Thyroid gland (tissue), 4 donors: Measurements from ENCODE around the gene ACVR2B. TPM values are rescaled to one million over a fixed set of nuclear protein-coding genes. Genes with fewer than 3 reads are reported as not detected.

ENCODE experiments used
- DNase-seq, 2 donors: peaks; one replicate each; pipeline ENCODE4 v3.0.0-alpha.2; 2019
- H3K27ac ChIP-seq, 3 donors: fragments of 200-600 bp; sonication (generic); 1 replicate in 2 of 3; 2 replicates in 1 of 3; pipeline ENCODE4 v1.5.1; 2016 to 2019; ENCODE audit warnings: mild to moderate bottlenecking in 1 of 3, moderate library complexity in 1 of 3
- H3K27me3 ChIP-seq: fragments of 200-600 bp; sonication (generic); one replicate; pipeline ENCODE4 v1.5.1; 2019
- H3K36me3 ChIP-seq, 2 donors: fragments of 200-600 bp; sonication (generic); one replicate each; pipeline ENCODE4 v1.5.1; 2016 to 2019
- H3K4me1 ChIP-seq, 2 donors: fragments of 200-600 bp; sonication (generic); one replicate each; pipeline ENCODE4 v1.5.1; 2017 to 2019
- H3K4me3 ChIP-seq, 3 donors: fragments of 200-600 bp; sonication (generic); replicated peaks in 1 of 3; 1 replicate in 2 of 3; 2 replicates in 1 of 3; pipeline ENCODE4 v1.5.1; 2016; ENCODE audit warnings: mild to moderate bottlenecking in 1 of 3
- H3K9me3 ChIP-seq: fragments of 200-600 bp; sonication (generic); one replicate; pipeline ENCODE4 v1.5.1; 2017
- POLR2A ChIP-seq, 2 donors: fragments of 450-650 bp; IDR thresholded peaks; one replicate each; pipeline ENCODE4 v1.6.1; 2017; ENCODE audit warnings: antibody characterized with exemption in 2 of 2, mild to moderate bottlenecking in 2 of 2, moderate library complexity in 1 of 2
- WGBS, 2 donors: methylation state at CpG; one replicate each; pipeline ENCODE4 v1.1.5; 2017; 5-methylcytosine and 5-hydroxymethylcytosine counted together
- intact Hi-C: fragments of 100-400 bp; cut with DNase I; formaldehyde crosslinking; loops from one replicate; pipeline ENCODE4 v1.15.1; 2023
- total RNA-seq, 4 donors: library from RNA; depleted of rRNA; stranded (reverse); fragments of >200 nt; gene quantifications; one replicate each; pipeline ENCODE4 v1.2.3, GENCODE V29; 2016
- TF ChIP-seq, protein P1 (sequence below), 6 experiments: fragments of 200-600 bp in 3 of 6; fragments of 450-650 bp in 3 of 6; sonication (generic) in 3 of 6; IDR thresholded peaks; one replicate each; pipeline ENCODE4 v1.5.1; 2016 to 2019; ENCODE audit warnings: antibody characterized with exemption in 6 of 6, mild to moderate bottlenecking in 2 of 6, inconsistent platforms in 1 of 6, moderate library complexity in 1 of 6

ACVR2B gene
- total RNA-seq, 4 donors from 2014 or later, result 5.1 to 12.2 (median 7.7) TPM

- H3K9me3 ChIP-seq, result no peaks in the 10 kb centered on the region
- no peak for DNase-seq
- H3K27me3 ChIP-seq, result no peaks in the 10 kb centered on the region
- no peaks in the 10 kb centered on the region for H3K36me3 ChIP-seq
- peaks cover 6 to 9% of the 10 kb centered on the region in 2 donors for H3K4me1 ChIP-seq
- WGBS, 2 donors, result 94 to 98% methylated on average over 1 of the region's 1 CpG
- H3K4me3 ChIP-seq, result no peak overlapping the region
- no peak for TF ChIP-seq POLR2A (IDR thresholded peaks at IDR 0.05)
- TF ChIP-seq, protein P1, sequence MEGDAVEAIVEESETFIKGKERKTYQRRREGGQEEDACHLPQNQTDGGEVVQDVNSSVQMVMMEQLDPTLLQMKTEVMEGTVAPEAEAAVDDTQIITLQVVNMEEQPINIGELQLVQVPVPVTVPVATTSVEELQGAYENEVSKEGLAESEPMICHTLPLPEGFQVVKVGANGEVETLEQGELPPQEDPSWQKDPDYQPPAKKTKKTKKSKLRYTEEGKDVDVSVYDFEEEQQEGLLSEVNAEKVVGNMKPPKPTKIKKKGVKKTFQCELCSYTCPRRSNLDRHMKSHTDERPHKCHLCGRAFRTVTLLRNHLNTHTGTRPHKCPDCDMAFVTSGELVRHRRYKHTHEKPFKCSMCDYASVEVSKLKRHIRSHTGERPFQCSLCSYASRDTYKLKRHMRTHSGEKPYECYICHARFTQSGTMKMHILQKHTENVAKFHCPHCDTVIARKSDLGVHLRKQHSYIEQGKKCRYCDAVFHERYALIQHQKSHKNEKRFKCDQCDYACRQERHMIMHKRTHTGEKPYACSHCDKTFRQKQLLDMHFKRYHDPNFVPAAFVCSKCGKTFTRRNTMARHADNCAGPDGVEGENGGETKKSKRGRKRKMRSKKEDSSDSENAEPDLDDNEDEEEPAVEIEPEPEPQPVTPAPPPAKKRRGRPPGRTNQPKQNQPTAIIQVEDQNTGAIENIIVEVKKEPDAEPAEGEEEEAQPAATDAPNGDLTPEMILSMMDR (IDR thresholded peaks at IDR 0.05), result no peak
- intact Hi-C loops, result no loop called here
- no peak overlapping the region for H3K27ac ChIP-seq
Observed at GRCh38 chr3:38465588-38466154, 12.0 kb downstream of the ACVR2B start.

DNA sequence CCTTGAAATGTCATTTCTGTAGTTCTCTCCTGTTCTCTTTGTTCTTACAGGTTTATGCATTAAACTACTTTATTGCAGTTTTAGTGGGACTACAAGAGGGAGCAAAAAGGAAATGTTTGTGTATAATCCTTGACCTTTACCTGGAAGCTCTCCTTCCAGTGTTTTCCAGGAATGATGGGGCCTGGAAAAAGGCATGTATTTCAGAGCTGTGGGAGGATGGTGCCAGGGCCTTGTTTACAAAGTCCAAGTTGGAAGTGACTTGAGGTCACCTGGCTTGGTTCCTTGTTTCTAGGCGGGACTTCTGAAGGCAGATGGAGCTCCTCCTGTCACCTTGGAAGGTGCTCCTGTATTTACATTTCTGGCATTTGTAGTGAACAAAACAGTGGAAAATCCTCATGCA is 15.1 kb downstream of the ACVR2B start:
- DNase-seq, result no peak
- Histone ChIP-seq H3K36me3 (no peaks in the 10 kb centered on the region), H3K27me3 (no peaks in the 10 kb centered on the region), H3K9me3 (no peaks in the 10 kb centered on the region), H3K4me3 (no peak overlapping the region), H3K27ac (no peak overlapping the region), H3K4me1 (peaks cover 11 to 17% of the 10 kb centered on the region in 2 donors)
- intact Hi-C loops, result no loop called here
- TF ChIP-seq, protein P1 (IDR thresholded peaks at IDR 0.05), result no peak
- TF ChIP-seq POLR2A (IDR thresholded peaks at IDR 0.05), result no peak
- 88 to 89% methylated on average over 1 of the region's 1 CpG for WGBS, 2 donors

DNA sequence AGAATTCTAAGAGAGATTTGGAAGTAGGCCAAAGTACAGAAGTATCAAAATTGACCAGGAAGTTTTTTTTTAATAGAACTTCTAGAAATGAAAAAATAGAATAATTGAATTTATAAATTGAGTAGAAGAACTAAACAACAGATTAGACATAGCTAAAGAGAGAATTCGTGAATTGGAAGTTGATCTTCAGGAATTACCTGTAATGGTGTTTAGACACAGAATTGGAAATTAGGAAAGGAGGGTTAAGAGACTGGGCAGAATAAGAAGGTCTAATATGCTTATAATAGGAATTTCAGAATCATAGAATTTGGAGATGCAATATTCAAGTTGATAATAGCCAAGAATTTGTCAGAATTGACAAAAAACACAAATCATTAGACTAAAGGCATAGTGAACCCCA is 16.2 kb downstream of the ACVR2B start:
- no peak overlapping the region for H3K4me3 ChIP-seq
- TF ChIP-seq POLR2A (IDR thresholded peaks at IDR 0.05), result no peak
- TF ChIP-seq, protein P1 (IDR thresholded peaks at IDR 0.05), result no peak
- H3K36me3 ChIP-seq, result no peaks in the 10 kb centered on the region
- H3K27ac ChIP-seq, result no peak overlapping the region
- no peak for DNase-seq
- intact Hi-C loops, result loop anchor here (10.0 kb wide), 1 partner anchor 345 kb away; no protein-coding TSS in a partner anchor
- 94 to 95% methylated on average over 1 of the region's 1 CpG for WGBS, 2 donors
- no peaks in the 10 kb centered on the region for H3K27me3 ChIP-seq
- H3K9me3 ChIP-seq, result no peaks in the 10 kb centered on the region
- H3K4me1 ChIP-seq, result peaks cover 11 to 17% of the 10 kb centered on the region in 2 donors

DNA sequence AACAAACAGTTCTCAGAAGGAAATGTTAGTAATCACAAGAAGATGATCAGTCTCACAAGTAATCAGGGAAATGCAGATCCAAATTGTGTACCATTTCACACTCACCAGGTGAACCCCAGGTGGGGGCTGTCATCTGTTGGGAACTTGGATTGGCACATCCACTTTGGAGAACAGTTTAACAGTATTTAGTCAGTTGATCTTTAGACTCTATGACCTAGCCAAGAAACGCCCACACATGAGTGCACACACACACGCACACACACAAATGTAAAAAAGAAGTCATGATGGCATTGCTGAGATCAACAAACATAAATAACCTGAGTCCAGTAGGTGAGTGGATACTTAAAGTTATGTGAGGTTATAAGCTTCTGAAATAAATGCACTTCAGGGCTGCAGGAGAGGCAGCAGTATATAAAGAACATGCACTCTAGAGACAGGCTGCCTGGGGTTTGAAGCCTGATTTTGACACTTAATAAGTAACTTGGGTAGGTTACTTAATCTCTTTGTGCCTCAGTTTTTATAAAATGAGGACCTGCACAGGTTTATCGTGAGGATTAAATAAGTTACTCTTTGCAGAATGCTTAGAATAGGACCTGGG is 17.7 kb downstream of the ACVR2B start:
- WGBS, 2 donors, result 72 to 73% methylated on average over 3 of the region's 3 CpGs
- intact Hi-C loops, result loop anchor here (10.0 kb wide), 1 partner anchor 347 kb away; no protein-coding TSS in a partner anchor
- no peak overlapping the region for H3K27ac ChIP-seq
- DNase-seq, result no peak
- H3K4me1 ChIP-seq, result peaks cover 11 to 17% of the 10 kb centered on the region in 2 donors
- no peaks in the 10 kb centered on the region for H3K9me3 ChIP-seq
- no peaks in the 10 kb centered on the region for H3K36me3 ChIP-seq
- H3K4me3 ChIP-seq, result no peak overlapping the region
- H3K27me3 ChIP-seq, result no peaks in the 10 kb centered on the region
- TF ChIP-seq POLR2A (IDR thresholded peaks at IDR 0.05), result no peak
- TF ChIP-seq, protein P1 (IDR thresholded peaks at IDR 0.05), result no peak

DNA sequence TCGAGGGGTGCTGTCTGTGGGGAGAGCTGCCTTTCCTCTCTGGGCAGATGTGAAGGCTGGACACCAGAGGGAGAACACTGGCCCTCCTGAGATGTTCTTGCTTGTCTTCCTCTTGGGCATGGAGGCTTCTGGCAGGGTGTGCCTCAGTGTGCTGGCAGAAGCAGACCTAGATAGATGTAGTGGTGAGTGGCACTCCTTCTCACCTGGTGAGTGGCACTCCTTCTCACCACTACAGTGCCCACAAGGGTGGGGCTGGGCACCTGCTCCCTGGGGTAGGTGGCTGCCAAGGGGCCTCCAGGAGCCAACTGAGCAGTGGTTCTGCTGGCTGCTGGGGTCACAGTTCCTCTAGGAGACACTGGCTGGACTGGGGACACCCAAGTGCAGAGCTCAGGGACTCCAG is 18.7 kb downstream of the ACVR2B start:
- no peaks in the 10 kb centered on the region for H3K9me3 ChIP-seq
- intact Hi-C loops, result loop anchor here (10.0 kb wide), 1 partner anchor 348 kb away; no protein-coding TSS in a partner anchor
- H3K36me3 ChIP-seq, result no peaks in the 10 kb centered on the region
- TF ChIP-seq, protein P1 (IDR thresholded peaks at IDR 0.05), result no peak
- no peak for TF ChIP-seq POLR2A (IDR thresholded peaks at IDR 0.05)
- H3K4me1 ChIP-seq, result peaks cover 11 to 17% of the 10 kb centered on the region in 2 donors
- no peak overlapping the region for H3K27ac ChIP-seq
- WGBS, 2 donors, result 100% methylated on average over 1 of the region's 1 CpG
- H3K4me3 ChIP-seq, result no peak overlapping the region
- H3K27me3 ChIP-seq, result no peaks in the 10 kb centered on the region
- peak in 1 of 2 donors; percentile 31 for DNase-seq
